ENCODE measurements around the gene PNMT.
"Not testable (repeated sequence)": the region's sequence is repeated elsewhere in the genome, so short reads cannot be mapped to it uniquely, and the experiment has no call there.

PNMT gene

GRCh38 chr17:39684369-39685192, 16.3 kb downstream of the PNMT start:
- in situ Hi-C loops (cut with MboI; ENCODE audit: low sequenced_read_pairs) = loop anchor here (10.0 kb wide), 1 partner anchor 60 kb away; the partner anchor contains the start of gene PPP1R1B

- in situ Hi-C loops (cut with MboI; ENCODE audit: low sequenced_read_pairs) = loop anchor here (10.0 kb wide), 1 partner anchor 62 kb away; the partner anchor contains the start of gene PPP1R1B
Observed at GRCh38 chr17:39687101-39687545, 18.9 kb downstream of the PNMT start.

- in situ Hi-C loops (cut with MboI; ENCODE audit: low sequenced_read_pairs) = loop anchor here (10.0 kb wide), 1 partner anchor 63 kb away; the partner anchor contains the start of gene PPP1R1B
Observed at GRCh38 chr17:39687546-39688474, 19.6 kb downstream of the PNMT start, which contains the start of gene PGAP3. Gene PGAP3, minus strand, starts transcription at chr17:39688057. Its CDS starts 43 bp downstream, at chr17:39688014.

GRCh38 chr17:39688475-39688835, 20.2 kb downstream of the PNMT start:
- in situ Hi-C loops (cut with MboI; ENCODE audit: low sequenced_read_pairs) = loop anchor here (10.0 kb wide), 1 partner anchor 64 kb away; the partner anchor contains the start of gene PPP1R1B

GRCh38 chr17:39688945-39689344, 20.7 kb downstream of the PNMT start:
- in situ Hi-C loops (cut with MboI; ENCODE audit: low sequenced_read_pairs) = loop anchor here (10.0 kb wide), 1 partner anchor 64 kb away; the partner anchor contains the start of gene PPP1R1B

GRCh38 chr17:39694593-39694992, 26.3 kb downstream of the PNMT start:
- in situ Hi-C loops (cut with MboI; ENCODE audit: low sequenced_read_pairs) = no loop called here

GRCh38 chr17:39695089-39695474, 26.8 kb downstream of the PNMT start:
- in situ Hi-C loops (cut with MboI; ENCODE audit: low sequenced_read_pairs) = no loop called here

GRCh38 chr17:39696731-39697130, 28.5 kb downstream of the PNMT start:
- in situ Hi-C loops (cut with MboI; ENCODE audit: low sequenced_read_pairs) = no loop called here

- in situ Hi-C loops (cut with MboI; ENCODE audit: low sequenced_read_pairs) = no loop called here
Observed at GRCh38 chr17:39697961-39698360, 29.7 kb downstream of the PNMT start.

- in situ Hi-C loops (cut with MboI; ENCODE audit: low sequenced_read_pairs) = not testable (repeated sequence)
Observed at GRCh38 chr17:39699157-39699817, 31.0 kb downstream of the PNMT start.

- in situ Hi-C loops (cut with MboI; ENCODE audit: low sequenced_read_pairs) = no loop called here
Observed at GRCh38 chr17:39699818-39700147, 31.5 kb downstream of the PNMT start, which contains the start of gene ERBB2. Gene ERBB2, plus strand, starts transcription at chr17:39700064. Its CDS starts 175 bp downstream, at chr17:39700239.

- in situ Hi-C loops (cut with MboI; ENCODE audit: low sequenced_read_pairs) = no loop called here
Observed at GRCh38 chr17:39700148-39700987, 32.1 kb downstream of the PNMT start.

GRCh38 chr17:39701012-39701783, 32.9 kb downstream of the PNMT start:
- in situ Hi-C loops (cut with MboI; ENCODE audit: low sequenced_read_pairs) = no loop called here

GRCh38 chr17:39701784-39702422, 33.6 kb downstream of the PNMT start:
- in situ Hi-C loops (cut with MboI; ENCODE audit: low sequenced_read_pairs) = no loop called here

- in situ Hi-C loops (cut with MboI; ENCODE audit: low sequenced_read_pairs) = no loop called here
Observed at GRCh38 chr17:39702901-39703893, 34.9 kb downstream of the PNMT start.

- in situ Hi-C loops (cut with MboI; ENCODE audit: low sequenced_read_pairs) = no loop called here
Observed at GRCh38 chr17:39703913-39704312, 35.7 kb downstream of the PNMT start.

- in situ Hi-C loops (cut with MboI; ENCODE audit: low sequenced_read_pairs) = no loop called here
Observed at GRCh38 chr17:39704821-39705551, 36.7 kb downstream of the PNMT start.

Measured in HL-60/S4 treated with retinoic acid at 250 ng/mL for 4 days and 3 days (cell line).